GM18520 (cell line): ENCODE measurements around the gene NUP58.

ENCODE experiments used
- ATAC-seq: cut with Tn5 transposase; IDR thresholded peaks from one replicate; pipeline ENCODE4 v1.9.1; 2021; ENCODE audit not compliant: unreplicated experiment

The NUP58 gene

GRCh38 chr13:25372284-25373081, 71.1 kb downstream of the NUP58 start:
- ATAC-seq = no peak

GRCh38 chr13:25375727-25376358, 74.4 kb downstream of the NUP58 start:
- ATAC-seq = no peak

GRCh38 chr13:25377244-25377962, 76.0 kb downstream of the NUP58 start:
- ATAC-seq = no peak

- ATAC-seq = no peak
Measured at GRCh38 chr13:25378528-25378927, 77.1 kb downstream of the NUP58 start.

DNA sequence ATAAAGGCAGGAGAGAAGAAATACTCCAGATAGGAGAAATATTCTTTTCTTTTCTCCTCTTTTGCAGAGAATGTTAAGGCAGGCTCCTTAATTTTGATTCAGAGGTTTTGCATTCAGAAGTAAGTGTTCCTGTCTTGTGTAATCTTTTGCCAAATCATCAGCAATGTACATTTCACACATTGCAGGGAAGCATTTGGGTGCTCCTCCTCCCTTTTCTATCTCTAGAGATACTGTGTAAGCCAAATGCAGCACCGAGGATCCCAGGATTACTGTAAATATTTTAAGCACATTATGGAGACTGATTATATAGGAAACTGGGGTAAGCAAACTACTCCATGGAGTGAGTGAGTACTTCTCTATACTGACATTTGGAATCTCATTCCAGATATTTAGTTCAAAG, 77.6 kb downstream of the NUP58 start:
- ATAC-seq = no peak

DNA sequence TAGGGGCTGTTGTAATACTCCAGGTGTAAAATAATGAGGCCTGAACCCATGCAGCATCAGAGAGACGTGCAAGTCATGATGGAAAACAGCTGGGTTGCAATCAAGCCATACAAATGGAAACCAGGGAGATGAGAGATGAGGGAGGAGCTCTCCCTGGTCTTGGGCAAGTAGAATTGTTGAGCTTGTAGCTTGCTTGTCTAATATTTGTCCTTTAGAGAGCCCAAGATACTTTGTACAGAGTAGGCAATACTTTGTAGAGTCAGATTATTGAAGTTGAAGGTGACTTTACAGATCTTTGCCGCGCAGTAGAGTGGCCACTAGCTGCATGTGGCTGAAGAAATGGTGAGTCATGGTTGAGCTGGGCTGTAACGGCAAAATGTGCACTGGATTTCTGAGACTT, 78.7 kb downstream of the NUP58 start:
- ATAC-seq = no peak

DNA sequence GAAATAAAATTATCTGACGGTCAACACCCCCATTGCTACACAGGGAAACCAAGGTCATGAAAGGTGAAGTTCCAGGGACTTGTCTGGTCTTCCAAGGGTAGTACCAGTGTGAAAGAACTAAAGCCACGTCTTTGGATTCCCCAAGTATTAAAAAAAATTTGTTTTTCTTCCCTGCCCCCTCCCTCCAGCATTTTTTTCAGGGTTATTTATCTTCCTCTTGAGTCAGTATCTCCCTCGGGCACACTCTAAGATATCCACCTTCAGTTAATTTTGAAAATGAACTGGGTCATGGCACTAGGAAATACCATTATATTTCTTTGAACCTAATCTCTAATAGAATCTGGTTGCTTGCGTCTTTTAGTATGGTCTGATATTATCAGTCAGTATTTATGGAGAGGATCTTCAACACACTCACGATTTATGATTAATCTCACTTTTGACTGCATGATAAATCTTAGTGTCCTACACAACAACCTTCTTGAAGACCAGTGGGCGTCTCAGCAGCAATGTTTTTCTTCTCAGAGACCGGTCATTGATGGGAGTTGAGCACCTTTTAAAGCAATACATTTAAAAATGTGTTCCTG, 79.4 kb downstream of the NUP58 start:
- ATAC-seq = no peak

DNA sequence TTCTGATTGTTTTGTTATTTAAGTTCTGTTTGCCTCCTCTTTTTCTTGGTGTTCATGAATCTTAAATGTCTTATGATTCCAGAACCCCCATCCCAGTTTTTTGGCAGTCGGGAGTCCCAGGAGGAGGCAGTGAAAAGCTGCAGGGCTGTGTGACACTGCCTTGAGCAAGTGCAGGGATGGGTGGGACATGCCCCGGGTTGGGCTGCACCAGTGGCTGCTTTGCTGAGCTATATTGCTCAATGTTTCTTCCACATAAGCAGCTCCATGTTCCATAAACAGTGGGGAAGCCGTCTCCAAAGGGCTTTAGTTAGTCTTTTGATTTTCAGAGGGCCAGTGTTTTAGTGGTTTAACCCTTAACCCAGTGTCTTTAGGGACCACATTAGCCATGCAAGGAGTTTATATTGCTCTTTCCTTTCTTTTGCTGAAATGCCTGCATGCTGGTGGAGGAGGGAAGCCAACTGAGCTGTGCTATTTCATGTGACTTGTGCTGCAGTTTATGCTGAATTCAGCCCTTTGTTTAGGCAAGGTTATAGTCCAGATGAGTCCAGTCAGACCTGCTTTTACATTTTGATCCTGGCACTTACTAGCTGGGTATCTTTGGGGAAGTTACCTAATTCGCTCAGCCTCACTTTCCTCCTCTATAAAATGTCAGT, 83.5 kb downstream of the NUP58 start:
- no peak for ATAC-seq

DNA sequence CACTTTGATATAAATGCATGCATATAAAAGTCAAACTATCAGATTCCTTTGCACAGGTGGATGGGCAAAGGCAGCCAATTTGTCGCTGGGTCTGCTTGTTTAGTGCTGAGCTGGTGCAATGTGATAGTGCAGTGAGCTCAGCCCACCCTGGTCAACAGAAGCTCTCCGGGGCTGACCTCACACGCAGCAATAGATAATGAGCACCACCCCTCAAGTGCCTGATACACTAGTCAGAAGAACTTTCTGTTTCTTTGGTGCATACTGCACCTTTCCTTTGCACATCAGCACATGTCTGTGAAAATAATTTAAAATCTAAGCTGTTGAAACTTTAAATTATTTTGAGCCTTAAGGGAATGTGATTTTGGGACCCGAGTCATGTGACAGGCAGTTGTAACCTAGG, 90.5 kb downstream of the NUP58 start:
- ATAC-seq = no peak
